ENCODE results near the gene TTLL6.

DNA sequence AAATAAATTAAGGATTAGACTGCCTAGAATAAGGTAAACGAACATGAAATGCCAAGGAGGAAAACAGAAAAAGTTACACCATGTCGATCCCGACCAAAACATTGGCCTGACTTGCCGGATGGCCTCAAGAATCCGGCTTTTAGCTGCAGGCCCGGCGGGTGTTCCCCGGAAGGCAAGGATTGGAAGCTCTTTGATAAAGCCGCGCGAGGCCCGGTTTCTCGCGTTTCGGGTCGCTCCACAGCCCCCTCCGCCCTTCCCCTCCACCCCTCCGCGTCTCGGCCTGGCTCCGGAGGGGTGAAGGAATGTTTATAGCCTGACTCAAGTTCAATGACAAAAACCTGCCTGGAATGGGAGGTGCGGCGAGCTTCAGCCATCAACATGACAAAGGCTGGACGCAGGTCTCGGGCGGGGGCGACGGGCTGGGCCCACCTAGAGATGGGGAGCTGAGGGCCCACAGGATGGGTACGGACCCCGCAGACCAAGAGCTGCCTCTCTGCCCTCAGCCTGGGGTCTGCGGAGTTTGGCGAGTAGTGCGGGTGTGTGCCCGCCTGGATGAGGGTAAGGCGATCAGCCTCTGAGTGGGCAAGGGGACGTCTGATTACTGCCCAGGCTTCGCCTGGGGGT is 97.3 kb downstream of the TTLL6 start:
- TF ChIP-seq, protein P1, sequence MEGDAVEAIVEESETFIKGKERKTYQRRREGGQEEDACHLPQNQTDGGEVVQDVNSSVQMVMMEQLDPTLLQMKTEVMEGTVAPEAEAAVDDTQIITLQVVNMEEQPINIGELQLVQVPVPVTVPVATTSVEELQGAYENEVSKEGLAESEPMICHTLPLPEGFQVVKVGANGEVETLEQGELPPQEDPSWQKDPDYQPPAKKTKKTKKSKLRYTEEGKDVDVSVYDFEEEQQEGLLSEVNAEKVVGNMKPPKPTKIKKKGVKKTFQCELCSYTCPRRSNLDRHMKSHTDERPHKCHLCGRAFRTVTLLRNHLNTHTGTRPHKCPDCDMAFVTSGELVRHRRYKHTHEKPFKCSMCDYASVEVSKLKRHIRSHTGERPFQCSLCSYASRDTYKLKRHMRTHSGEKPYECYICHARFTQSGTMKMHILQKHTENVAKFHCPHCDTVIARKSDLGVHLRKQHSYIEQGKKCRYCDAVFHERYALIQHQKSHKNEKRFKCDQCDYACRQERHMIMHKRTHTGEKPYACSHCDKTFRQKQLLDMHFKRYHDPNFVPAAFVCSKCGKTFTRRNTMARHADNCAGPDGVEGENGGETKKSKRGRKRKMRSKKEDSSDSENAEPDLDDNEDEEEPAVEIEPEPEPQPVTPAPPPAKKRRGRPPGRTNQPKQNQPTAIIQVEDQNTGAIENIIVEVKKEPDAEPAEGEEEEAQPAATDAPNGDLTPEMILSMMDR (IDR thresholded peaks at IDR 0.05; ENCODE audit: insufficient read depth, low read depth, low read length): no peak
- TF ChIP-seq EZH2 (IDR thresholded peaks at IDR 0.05; ENCODE audit: insufficient read depth, low read length): no peak

All from astrocyte (in vitro differentiated cells and primary cell).